ENCODE results near the gene C1QL1.

The C1QL1 gene

DNA sequence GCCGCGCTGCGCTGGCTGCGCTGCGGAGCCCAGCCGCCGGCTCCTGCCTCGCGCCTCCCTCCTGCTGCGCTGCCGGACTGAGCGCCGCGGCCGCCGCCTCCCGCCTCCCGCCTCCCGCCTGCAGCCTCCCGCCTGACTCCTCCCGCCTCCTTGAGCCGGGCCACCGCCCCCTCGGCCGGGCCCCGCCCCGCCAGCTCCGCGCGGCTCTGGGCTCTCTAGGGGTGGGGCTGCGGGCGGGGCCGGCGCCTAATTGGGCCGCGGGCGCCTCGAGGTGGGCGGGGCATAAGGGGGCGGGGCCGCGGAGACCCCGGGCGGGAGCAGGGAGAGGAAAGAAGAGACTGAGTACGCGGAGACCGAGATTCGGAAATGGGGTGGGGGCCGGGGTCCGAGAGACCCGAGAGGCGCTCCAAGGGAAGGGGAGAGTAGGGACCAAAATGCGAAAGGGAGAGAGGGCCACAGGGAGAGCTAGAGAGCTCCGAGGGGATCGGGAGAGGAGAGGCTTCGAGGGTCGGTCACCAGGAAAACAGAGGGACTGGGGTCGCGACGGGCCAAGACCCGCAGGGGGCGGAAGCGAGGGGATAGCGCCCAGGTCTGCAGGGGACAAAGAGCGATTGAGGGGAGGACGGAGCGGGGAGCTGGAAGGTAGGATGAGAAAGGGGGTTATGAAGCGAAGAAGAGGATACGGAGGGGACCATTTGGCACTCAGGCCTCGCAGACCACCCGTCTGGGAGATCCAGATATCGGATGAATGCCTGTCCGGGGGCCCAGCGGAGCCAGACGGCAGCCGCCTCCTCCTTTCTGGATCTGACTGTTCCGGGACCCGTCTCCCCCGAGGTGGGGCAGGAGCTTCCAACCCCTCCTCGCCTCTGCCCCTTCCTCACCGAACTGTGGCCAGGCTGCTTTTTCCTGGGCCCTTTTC lies at the start of gene C1QL1:
Gene C1QL1, minus strand, starts transcription at position 79 of the 919 bp plus-strand sequence. CDS start 255 bp downstream, outside the sequence.
- in situ Hi-C loops (cut with MboI; ENCODE audit: low sequenced_read_pairs), result no loop called here

- in situ Hi-C loops (cut with MboI; ENCODE audit: low sequenced_read_pairs), result loop anchor here (10.0 kb wide), 1 partner anchor 92 kb away; no protein-coding TSS in a partner anchor
Observed at GRCh38 chr17:45016823-45017222, 48.7 kb upstream of the C1QL1 start.

GRCh38 chr17:45016237-45016636 lies 48.1 kb upstream of the C1QL1 start:
- in situ Hi-C loops (cut with MboI; ENCODE audit: low sequenced_read_pairs), result loop anchor here (10.0 kb wide), 1 partner anchor 91 kb away; no protein-coding TSS in a partner anchor

- in situ Hi-C loops (cut with MboI; ENCODE audit: low sequenced_read_pairs), result loop anchor here (10.0 kb wide), 1 partner anchor 89 kb away; no protein-coding TSS in a partner anchor
Observed at GRCh38 chr17:45013021-45013997, 45.2 kb upstream of the C1QL1 start.

- in situ Hi-C loops (cut with MboI; ENCODE audit: low sequenced_read_pairs), result loop anchor here (10.0 kb wide), 1 partner anchor 87 kb away; no protein-coding TSS in a partner anchor
Observed at GRCh38 chr17:45011767-45012166, 43.7 kb upstream of the C1QL1 start.

GRCh38 chr17:45009676-45010467 lies 41.8 kb upstream of the C1QL1 start:
- in situ Hi-C loops (cut with MboI; ENCODE audit: low sequenced_read_pairs), result loop anchor here (10.0 kb wide), 1 partner anchor 85 kb away; no protein-coding TSS in a partner anchor

DNA sequence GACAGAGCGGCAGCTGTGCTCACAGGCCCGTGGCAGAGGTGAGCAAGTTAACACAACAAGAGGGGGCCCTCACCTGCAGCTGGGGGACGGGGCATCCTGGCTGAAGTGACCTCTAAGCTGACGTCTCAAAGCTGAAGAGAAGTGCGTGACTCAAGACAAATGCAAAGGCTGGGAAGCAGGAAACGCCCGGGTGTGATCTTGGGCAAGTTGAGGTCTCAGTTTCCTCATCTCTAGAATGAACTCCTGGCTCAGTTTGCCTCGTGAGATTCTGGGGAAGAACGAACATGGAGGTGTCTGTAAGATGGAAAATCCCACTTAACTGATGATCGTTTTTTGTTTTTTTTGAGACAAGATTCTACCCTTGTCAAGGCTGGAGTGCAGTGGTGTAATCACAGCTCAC lies 40.1 kb upstream of the C1QL1 start:
- in situ Hi-C loops (cut with MboI; ENCODE audit: low sequenced_read_pairs), result no loop called here

- in situ Hi-C loops (cut with MboI; ENCODE audit: low sequenced_read_pairs), result no loop called here
Observed at GRCh38 chr17:45006927-45007461, 38.9 kb upstream of the C1QL1 start.

DNA sequence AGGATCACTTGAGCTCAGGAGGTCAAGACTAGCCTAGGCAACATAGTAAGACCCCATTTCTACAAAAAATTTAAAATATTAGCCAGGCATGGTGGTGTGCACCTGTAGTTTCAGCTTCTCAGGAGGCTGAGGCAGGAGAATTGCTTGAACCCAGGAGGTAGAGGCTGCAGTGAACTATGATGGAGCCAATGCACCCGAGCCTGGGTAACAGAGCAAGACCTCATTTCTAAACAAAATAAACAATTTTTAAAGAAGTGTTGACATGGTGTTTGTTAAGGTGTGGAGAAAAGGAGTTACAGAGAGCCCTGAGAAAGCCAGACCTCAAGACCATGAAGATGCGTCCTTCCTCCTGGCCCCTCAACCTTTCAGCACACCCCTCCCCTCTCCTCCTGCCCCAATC lies 37.6 kb upstream of the C1QL1 start:
- in situ Hi-C loops (cut with MboI; ENCODE audit: low sequenced_read_pairs), result no loop called here

GRCh38 chr17:45004388-45004787 lies 36.3 kb upstream of the C1QL1 start:
- in situ Hi-C loops (cut with MboI; ENCODE audit: low sequenced_read_pairs), result no loop called here

DNA sequence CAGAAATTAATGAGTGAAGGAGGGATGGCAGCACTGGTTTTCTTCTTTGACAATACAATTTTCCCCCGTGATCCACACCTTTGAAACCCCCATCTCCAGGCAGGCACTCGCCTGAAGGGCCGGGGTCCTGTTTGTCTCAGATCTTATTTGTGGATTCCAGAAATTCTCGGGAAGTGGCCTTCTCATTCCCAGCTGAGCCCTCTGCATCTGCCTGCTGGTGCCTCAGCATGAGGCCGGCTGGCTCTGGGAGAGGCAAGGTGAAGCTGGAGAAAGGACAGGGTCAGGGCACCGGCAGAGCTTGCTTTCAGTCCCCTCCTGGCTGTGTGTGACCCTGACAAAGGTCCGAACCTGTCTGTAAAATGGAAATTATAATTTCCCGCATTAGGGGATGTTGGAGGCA lies 35.8 kb upstream of the C1QL1 start:
- in situ Hi-C loops (cut with MboI; ENCODE audit: low sequenced_read_pairs), result no loop called here

- in situ Hi-C loops (cut with MboI; ENCODE audit: low sequenced_read_pairs), result no loop called here
Observed at GRCh38 chr17:45001310-45001709, 33.2 kb upstream of the C1QL1 start.

DNA sequence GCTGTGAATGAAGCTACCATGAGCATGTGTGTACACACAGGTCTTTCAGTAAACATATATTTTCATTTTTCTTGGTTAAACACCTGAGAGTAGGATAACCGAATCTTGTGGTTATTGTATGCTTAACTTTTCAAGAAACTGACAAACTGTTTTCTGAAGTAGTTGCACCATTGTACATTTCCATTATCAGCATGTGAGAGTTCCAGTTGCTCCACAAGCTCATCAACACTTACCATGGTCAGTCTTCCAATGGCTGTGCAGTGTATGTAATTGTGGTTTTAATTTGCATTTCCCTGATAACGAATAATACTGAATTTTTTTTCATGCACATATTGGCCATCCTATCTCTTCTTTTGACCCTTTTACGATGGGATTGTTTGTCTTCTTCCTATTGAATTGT lies 31.3 kb upstream of the C1QL1 start:
- in situ Hi-C loops (cut with MboI; ENCODE audit: low sequenced_read_pairs), result no loop called here

DNA sequence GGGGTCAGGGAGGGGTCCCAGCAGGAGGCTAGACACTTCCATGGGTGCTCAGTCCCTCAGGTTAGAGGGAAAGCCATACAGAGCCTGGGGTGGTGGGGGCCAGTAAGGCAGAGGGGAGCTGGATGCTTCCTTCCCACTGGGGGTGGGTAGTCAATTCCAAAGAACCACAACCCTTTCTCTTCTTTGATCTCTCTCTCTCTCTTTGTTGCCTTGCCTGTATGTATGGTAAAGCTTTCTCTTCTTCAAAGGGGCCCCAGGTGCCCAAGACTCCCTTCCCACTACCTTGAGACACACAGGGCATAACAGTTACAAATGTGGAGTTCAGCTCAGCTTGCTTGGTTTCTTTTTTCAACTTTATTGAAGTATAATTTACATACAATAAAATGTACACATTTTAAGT lies 30.5 kb upstream of the C1QL1 start:
- in situ Hi-C loops (cut with MboI; ENCODE audit: low sequenced_read_pairs), result no loop called here

DNA sequence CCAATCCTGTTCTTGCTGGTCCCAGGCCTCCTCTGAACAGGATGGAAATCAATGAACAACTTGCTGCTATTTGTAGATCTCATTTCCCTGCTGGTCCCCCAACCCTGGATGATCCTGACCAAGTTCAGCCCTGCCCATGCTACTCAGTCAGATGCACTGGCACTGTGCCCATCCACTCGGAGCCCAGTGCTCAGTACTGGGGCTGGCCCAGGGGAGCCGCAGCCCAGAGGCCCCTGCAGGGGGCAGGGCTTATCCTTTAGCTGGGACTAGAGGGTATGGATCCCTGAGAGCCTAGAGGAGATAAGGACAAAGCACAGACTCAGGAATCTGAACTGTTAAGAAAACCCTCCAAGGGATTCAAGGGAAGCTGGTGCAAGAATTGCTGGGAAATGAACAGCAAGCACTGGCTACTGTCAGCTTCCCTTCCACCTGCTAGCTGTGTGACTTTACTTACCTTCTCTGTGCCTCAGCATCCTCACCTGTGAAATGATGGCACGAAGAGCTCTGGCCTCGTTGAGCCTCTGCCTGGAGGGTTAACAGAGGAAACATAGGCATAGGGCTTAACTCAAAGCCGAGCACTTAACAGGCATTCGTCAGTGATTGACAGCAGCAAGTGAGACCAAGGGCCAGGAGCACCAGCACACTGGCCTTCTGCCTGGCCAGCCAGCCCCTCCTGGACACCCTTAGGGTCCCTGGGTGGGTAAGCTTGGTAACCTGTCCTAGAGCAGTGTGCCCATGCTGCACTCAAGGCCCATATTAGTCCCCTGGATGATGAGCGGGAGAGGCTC lies 29.8 kb upstream of the C1QL1 start:
- in situ Hi-C loops (cut with MboI; ENCODE audit: low sequenced_read_pairs), result no loop called here

- in situ Hi-C loops (cut with MboI; ENCODE audit: low sequenced_read_pairs), result no loop called here
Observed at GRCh38 chr17:44996304-44996703, 28.2 kb upstream of the C1QL1 start.

DNA sequence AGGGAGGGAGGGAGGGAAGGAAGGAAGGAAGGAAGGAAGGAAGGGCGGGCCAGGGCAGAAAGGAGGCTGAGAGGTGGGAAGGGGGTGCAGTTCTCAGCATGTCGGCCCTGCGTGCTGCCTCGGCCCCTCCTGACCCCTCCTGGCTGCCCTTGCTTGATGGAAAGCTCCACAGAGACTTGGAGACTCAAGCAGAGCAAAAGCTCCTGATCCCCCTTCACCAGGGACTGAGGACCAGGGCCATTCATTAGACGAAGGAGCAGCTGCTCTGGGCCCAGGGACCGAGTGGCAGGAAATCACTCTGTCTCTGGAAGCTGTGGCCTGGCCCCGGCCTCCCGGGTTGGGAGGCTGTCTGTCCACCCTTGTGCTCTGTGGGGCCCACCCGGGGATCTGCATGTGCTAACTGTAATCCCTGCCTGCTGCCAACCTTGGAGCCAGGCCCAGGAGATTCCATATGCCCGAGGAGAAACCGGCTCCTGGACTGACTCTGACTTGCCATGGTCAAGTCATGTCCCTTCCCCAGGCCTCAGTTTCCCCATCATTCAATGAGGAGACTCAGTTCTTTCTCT lies 27.4 kb upstream of the C1QL1 start:
- in situ Hi-C loops (cut with MboI; ENCODE audit: low sequenced_read_pairs), result no loop called here

DNA sequence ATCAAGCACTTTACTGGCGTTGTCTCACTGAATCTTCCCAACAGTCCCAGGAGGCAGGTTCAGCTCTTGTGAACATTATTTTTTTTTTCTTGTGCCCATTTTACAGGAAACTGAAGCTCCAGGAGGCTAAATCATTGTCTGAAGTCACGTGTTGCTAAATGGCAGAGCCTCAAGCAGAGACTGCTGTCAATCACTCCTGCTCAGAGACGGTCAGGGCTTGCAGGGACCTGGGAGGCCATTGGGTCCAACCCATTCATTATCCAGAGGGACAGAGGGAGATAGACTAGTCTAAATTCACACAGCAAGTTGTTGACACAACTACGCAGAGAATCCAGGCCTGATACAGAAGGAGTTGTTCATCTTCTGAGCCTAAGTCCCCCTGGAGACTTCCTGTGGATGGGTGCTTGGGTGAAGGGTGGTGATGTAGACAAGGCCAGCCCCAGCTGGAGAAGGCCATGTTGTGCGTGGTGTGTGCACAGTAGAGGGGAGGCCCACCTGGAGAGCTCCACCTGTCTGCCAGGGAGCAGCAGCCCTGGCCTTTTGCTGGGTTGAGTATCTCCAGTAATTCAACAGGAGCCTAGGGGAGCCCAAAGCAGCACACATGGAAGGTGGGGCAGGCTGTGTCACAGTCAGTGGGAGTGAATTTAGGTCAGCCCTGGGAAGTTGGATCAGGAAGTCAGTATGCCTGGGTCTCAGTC lies 24.3 kb upstream of the C1QL1 start:
- in situ Hi-C loops (cut with MboI; ENCODE audit: low sequenced_read_pairs), result no loop called here
